HepG2 (cell line): ENCODE results near the gene DPH7. TPM values are rescaled to one million over a fixed set of nuclear protein-coding genes. Genes with fewer than 3 reads are reported as not detected.

Experiments used
- CAMTA2 ChIP-seq: sonication (generic); formaldehyde crosslinking; IDR thresholded peaks from 2 replicates; pipeline ENCODE4 v1.4.0; 2020; ENCODE audit warnings: mild to moderate bottlenecking, missing genetic modification reagents, borderline replicate concordance
- CCDC6 ChIP-seq: sonication (generic); formaldehyde crosslinking; IDR thresholded peaks from 2 replicates; pipeline ENCODE4 v1.8.1; 2022; ENCODE audit warnings: mild to moderate bottlenecking, missing genetic modification reagents, moderate library complexity
- FOXO4 ChIP-seq: sonication (generic); formaldehyde crosslinking; conservative IDR thresholded peaks from 2 replicates; pipeline ENCODE4 v1.8.1; 2023; ENCODE audit warnings: missing genetic modification reagents
- GTF3A ChIP-seq: sonication (generic); formaldehyde crosslinking; conservative IDR thresholded peaks from 2 replicates; pipeline ENCODE4 v1.4.0; 2020; ENCODE audit warnings: mild to moderate bottlenecking, missing genetic modification reagents
- IRF9 ChIP-seq: sonication (generic); formaldehyde crosslinking; IDR thresholded peaks from 2 replicates; pipeline ENCODE4 v1.8.0; 2022; ENCODE audit warnings: missing genetic modification reagents, mild to moderate bottlenecking, borderline replicate concordance
- JUNB ChIP-seq: sonication (generic); formaldehyde crosslinking; IDR thresholded peaks from 2 replicates; pipeline ENCODE4 v1.8.0; 2022; ENCODE audit warnings: missing genetic modification reagents, mild to moderate bottlenecking, borderline replicate concordance
- KAT2B ChIP-seq: fragments of 150-350 bp; IDR thresholded peaks from 2 replicates; pipeline ENCODE4 v1.6.1; 2014; ENCODE audit warnings: low read depth, low read length, borderline replicate concordance
- MEF2D ChIP-seq: sonication (generic); formaldehyde crosslinking; IDR thresholded peaks from 2 replicates; pipeline ENCODE4 v1.5.1; 2020; ENCODE audit warnings: mild to moderate bottlenecking, missing genetic modification reagents
- PCBP2 ChIP-seq: fragments of 200-400 bp; formaldehyde crosslinking; optimal IDR thresholded peaks from 2 replicates; pipeline ENCODE3; 2018; ENCODE audit warnings: low read length, low read depth; ENCODE audit not compliant: poor library complexity, severe bottlenecking
- SALL2 ChIP-seq: sonication (generic); formaldehyde crosslinking; IDR thresholded peaks from 2 replicates; pipeline ENCODE4 v1.8.1; 2023; ENCODE audit warnings: mild to moderate bottlenecking, missing genetic modification reagents, inconsistent platforms
- SP5 ChIP-seq: IDR thresholded peaks from 2 replicates; pipeline ENCODE4 v1.6.1; 2016; ENCODE audit warnings: low read depth, borderline replicate concordance
- ZBTB2 ChIP-seq: sonication (generic); formaldehyde crosslinking; IDR thresholded peaks from 2 replicates; pipeline ENCODE4 v1.8.0; 2022; ENCODE audit warnings: low read depth, missing genetic modification reagents
- ZMYM4 ChIP-seq: sonication (generic); formaldehyde crosslinking; IDR thresholded peaks from 2 replicates; pipeline ENCODE4 v1.8.1; 2023; ENCODE audit warnings: mild to moderate bottlenecking, missing genetic modification reagents
- ZNF24 ChIP-seq: fragments of 450-650 bp; IDR thresholded peaks from 2 replicates; pipeline ENCODE4 v1.6.1; 2017; ENCODE audit warnings: antibody characterized with exemption, mild to moderate bottlenecking
- ZNF343 ChIP-seq: sonication (generic); formaldehyde crosslinking; IDR thresholded peaks from 2 replicates; pipeline ENCODE4 v1.4.0; 2020; ENCODE audit warnings: mild to moderate bottlenecking, missing genetic modification reagents
- ZNF44 ChIP-seq: sonication (generic); formaldehyde crosslinking; IDR thresholded peaks from 2 replicates; pipeline ENCODE4 v1.5.1; 2020; ENCODE audit warnings: mild to moderate bottlenecking, missing genetic modification reagents
- ZNF678 ChIP-seq: sonication (generic); formaldehyde crosslinking; IDR thresholded peaks from 2 replicates; pipeline ENCODE4 v1.4.0; 2020; ENCODE audit warnings: mild to moderate bottlenecking, missing genetic modification reagents
- ZNF83 ChIP-seq: sonication (generic); formaldehyde crosslinking; IDR thresholded peaks from 2 replicates; pipeline ENCODE4 v1.4.0; 2020; ENCODE audit warnings: missing genetic modification reagents, mild to moderate bottlenecking, borderline replicate concordance
- ZSCAN22 ChIP-seq: sonication (generic); formaldehyde crosslinking; IDR thresholded peaks from 2 replicates; pipeline ENCODE4 v1.4.0; 2020; ENCODE audit warnings: mild to moderate bottlenecking, missing genetic modification reagents
- polyA plus RNA-seq, 8 experiments: library from polyadenylated mRNA; depleted of rRNA in 3 of 8; stranded (reverse) in 7 of 8; unstranded in 1 of 8; fragments of >200 nt; fragmentation: Illumina TruSeq in 4 of 8; extraction: Trizol in 4 of 8; gene quantifications; 2 replicates each; pipeline versions ENCODE4 v1.2.1 to v1.2.3, GENCODE V29; 2011 to 2016; ENCODE audit warnings: low read depth in 4 of 8, missing spikeins in 1 of 8, mixed read lengths in 1 of 8; ENCODE audit not compliant: insufficient read depth in 1 of 8
- total RNA-seq, 5 experiments: library from RNA; depleted of rRNA; stranded (reverse); fragments of >200 nt; fragmentation: Illumina TruSeq; extraction: Trizol; gene quantifications; 2 replicates each; pipeline ENCODE4 v1.2.3, GENCODE V29; 2016; ENCODE audit warnings: low read depth in 1 of 5
- TF ChIP-seq, protein P1 (sequence below): sonication (generic); formaldehyde crosslinking; IDR thresholded peaks from 2 replicates; pipeline ENCODE4 v1.4.0; 2020; ENCODE audit warnings: missing genetic modification reagents, borderline replicate concordance
- TF ChIP-seq, protein P2 (sequence below): sonication (generic); formaldehyde crosslinking; IDR thresholded peaks from 2 replicates; pipeline ENCODE4 v1.8.1; 2023; ENCODE audit warnings: missing genetic modification reagents, mild to moderate bottlenecking, borderline replicate concordance
- TF ChIP-seq, protein P3 (sequence below): sonication (generic); formaldehyde crosslinking; IDR thresholded peaks from 2 replicates; pipeline ENCODE4 v1.4.0; 2020; ENCODE audit warnings: missing genetic modification reagents

The DPH7 gene
- total and polyA plus RNA-seq, 2 of the 13 experiments (the other 11 are each of a cell fraction or from before 2014, with no cell fraction given), result 27.6 to 31.6 TPM

- TF ChIP-seq, protein P1, sequence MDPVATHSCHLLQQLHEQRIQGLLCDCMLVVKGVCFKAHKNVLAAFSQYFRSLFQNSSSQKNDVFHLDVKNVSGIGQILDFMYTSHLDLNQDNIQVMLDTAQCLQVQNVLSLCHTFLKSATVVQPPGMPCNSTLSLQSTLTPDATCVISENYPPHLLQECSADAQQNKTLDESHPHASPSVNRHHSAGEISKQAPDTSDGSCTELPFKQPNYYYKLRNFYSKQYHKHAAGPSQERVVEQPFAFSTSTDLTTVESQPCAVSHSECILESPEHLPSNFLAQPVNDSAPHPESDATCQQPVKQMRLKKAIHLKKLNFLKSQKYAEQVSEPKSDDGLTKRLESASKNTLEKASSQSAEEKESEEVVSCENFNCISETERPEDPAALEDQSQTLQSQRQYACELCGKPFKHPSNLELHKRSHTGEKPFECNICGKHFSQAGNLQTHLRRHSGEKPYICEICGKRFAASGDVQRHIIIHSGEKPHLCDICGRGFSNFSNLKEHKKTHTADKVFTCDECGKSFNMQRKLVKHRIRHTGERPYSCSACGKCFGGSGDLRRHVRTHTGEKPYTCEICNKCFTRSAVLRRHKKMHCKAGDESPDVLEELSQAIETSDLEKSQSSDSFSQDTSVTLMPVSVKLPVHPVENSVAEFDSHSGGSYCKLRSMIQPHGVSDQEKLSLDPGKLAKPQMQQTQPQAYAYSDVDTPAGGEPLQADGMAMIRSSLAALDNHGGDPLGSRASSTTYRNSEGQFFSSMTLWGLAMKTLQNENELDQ, result no peak
- TF ChIP-seq ZNF24 (no peak), ZMYM4 (CRISPR knock-in tag) (peak; percentile 88), CAMTA2 (CRISPR knock-in tag) (no peak), SALL2 (CRISPR knock-in tag) (peak; percentile 79; the same call in 1 of the 2 replicates), ZBTB2 (CRISPR knock-in tag) (peak; percentile 95), ZSCAN22 (CRISPR knock-in tag) (no peak), ZNF83 (CRISPR knock-in tag) (no peak), GTF3A (CRISPR knock-in tag) (no peak), IRF9 (CRISPR knock-in tag) (no peak; the same call in 1 of the 2 replicates), FOXO4 (CRISPR knock-in tag) (0 out of 2 replicates have a peak, but pooled peaks have one; percentile 17), MEF2D (CRISPR knock-in tag) (0 out of 2 replicates have a peak, but pooled peaks have one; percentile 28), ZNF343 (CRISPR knock-in tag) (no peak), ZNF678 (CRISPR knock-in tag) (no peak), SP5 (CRISPR knock-in tag) (peak; percentile 11; the same call in 1 of the 2 replicates), PCBP2 (no peak), JUNB (no peak), CCDC6 (CRISPR knock-in tag) (peak; percentile 93), ZNF44 (CRISPR knock-in tag) (no peak), KAT2B (no peak)
- TF ChIP-seq, protein P2, sequence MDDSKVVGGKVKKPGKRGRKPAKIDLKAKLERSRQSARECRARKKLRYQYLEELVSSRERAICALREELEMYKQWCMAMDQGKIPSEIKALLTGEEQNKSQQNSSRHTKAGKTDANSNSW (CRISPR knock-in tag), result peak; percentile 90; the same call in 1 of the 2 replicates
- TF ChIP-seq, protein P3, sequence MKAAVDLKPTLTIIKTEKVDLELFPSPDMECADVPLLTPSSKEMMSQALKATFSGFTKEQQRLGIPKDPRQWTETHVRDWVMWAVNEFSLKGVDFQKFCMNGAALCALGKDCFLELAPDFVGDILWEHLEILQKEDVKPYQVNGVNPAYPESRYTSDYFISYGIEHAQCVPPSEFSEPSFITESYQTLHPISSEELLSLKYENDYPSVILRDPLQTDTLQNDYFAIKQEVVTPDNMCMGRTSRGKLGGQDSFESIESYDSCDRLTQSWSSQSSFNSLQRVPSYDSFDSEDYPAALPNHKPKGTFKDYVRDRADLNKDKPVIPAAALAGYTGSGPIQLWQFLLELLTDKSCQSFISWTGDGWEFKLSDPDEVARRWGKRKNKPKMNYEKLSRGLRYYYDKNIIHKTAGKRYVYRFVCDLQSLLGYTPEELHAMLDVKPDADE (CRISPR knock-in tag), result no peak
These were observed at the start of gene DPH7 (continued) for GRCh38 chr9:137578518-137579258.
